Inferior parietal cortex (tissue), 1 donor: Measurements from ENCODE around the gene ATF5.

Experiments used
- DNase-seq: peaks from one replicate; pipeline ENCODE4 v3.0.0-alpha.2; 2016; ENCODE audit errors: extremely low spot score

Gene ATF5

GRCh38 chr19:49976496-49976895 lies 47.5 kb downstream of the ATF5 start:
- no peak for DNase-seq

GRCh38 chr19:49977076-49977475 lies 48.1 kb downstream of the ATF5 start:
- no peak for DNase-seq

- no peak for DNase-seq
Observed at GRCh38 chr19:49977881-49978280, 48.9 kb downstream of the ATF5 start.

GRCh38 chr19:49978324-49978723 lies 49.3 kb downstream of the ATF5 start:
- no peak for DNase-seq

- no peak for DNase-seq
Observed at GRCh38 chr19:49981603-49982593, 52.9 kb downstream of the ATF5 start.
